Anterior cingulate cortex (tissue), 58 donors: ENCODE data around the gene PKM.
A peak's percentile ranks its signal among the peaks of the same experiment; 100 is the strongest.

Experiments used
- DNase-seq, 58 donors: peaks; one replicate each; lab custom pipeline; 2025; lab: John Stamatoyannopoulos, UW

Gene PKM

DNA sequence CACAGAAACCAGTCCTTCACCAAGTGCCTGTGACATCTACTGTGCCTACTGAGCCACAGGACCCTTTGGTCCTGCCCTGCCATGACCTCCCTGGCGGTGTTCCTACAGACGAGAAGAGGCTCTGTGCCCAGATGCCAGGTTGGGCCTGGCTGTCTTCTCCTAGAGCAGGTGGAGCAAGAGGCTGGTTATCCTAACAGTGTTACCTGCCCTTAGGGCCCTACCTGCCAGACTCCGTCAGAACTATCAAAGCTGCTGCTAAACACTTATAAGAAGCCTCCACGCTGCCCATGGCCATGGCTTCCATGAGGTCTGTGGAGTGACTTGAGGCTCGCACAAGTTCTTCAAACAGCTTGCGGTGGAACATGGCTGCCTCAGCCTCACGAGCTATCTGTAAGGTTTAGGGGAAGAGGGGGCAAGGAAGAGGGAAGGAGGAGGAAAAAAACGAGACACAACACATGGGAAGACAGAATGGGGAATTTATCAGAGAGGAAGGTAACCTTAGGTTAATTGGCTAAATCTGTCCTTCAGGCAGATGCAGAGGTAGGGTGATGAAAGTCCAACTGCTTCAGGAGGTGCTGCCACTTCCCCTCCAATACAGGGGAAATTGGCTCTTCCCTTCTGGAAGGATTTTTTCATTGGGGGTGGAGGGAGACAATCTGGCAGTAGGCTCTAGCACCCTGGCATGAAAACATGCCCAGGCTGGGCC, 28.0 kb downstream of the PKM start:
- no peak for DNase-seq

GRCh38 chr15:72202302-72202701, 28.7 kb downstream of the PKM start:
- DNase-seq, result no peak

DNA sequence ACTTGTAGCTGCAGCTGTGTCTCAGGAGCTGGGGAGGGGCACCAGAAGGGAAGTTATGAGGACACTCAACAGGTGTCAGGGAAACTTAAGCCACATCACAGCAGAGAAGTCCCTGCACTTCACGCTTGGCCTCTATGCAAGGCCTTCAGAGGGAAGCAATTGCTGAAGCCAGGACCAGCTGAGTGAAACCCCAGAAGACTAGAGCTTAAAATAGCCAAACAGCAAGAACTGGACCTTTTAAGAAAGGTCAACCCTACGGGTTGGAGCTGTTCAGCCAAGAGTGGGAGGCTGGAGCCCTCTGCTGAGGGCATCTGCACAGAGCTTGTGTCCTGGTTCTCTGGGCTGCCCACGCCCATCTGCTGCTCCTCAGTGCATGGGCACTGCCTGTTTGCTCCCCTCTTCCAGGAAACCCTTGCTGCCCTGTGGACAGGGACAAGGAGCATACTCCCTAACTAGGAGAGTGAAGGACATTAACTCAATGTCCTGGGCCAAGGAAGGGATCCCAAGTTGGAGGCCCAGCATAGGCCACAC, 29.5 kb downstream of the PKM start:
- peak in 7 of 58 donors; percentile 13 to 41 (median 23) for DNase-seq

GRCh38 chr15:72200395-72201237, 30.4 kb downstream of the PKM start:
- no peak for DNase-seq

DNA sequence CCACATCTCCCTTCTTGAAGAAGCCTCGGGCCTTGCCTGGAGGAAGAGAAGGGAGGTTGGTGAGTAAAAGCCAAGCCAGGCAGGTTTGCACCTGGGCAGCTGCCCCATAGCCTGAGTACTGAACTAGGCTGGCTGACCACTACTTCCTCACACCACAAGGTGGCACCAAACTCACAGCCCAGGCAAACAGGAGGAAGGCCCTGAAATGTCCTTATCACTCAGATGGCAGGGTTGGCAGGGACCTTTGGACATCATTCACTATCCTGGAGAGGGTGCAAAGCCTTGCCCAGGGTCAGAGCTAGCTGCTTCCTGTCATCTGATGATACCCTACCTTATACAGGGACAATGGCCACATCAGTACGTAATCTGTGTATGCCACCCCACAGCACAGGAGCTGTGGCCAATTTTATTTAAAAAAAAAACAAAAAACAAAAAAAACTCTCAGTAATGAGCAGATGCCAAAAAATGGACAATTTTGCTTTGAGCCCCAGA, 31.2 kb downstream of the PKM start:
- peak in 50 of 58 donors; percentile 20 to 78 (median 48) for DNase-seq

- DNase-seq, result no peak
Observed at GRCh38 chr15:72199205-72199515, 31.8 kb downstream of the PKM start.

DNA sequence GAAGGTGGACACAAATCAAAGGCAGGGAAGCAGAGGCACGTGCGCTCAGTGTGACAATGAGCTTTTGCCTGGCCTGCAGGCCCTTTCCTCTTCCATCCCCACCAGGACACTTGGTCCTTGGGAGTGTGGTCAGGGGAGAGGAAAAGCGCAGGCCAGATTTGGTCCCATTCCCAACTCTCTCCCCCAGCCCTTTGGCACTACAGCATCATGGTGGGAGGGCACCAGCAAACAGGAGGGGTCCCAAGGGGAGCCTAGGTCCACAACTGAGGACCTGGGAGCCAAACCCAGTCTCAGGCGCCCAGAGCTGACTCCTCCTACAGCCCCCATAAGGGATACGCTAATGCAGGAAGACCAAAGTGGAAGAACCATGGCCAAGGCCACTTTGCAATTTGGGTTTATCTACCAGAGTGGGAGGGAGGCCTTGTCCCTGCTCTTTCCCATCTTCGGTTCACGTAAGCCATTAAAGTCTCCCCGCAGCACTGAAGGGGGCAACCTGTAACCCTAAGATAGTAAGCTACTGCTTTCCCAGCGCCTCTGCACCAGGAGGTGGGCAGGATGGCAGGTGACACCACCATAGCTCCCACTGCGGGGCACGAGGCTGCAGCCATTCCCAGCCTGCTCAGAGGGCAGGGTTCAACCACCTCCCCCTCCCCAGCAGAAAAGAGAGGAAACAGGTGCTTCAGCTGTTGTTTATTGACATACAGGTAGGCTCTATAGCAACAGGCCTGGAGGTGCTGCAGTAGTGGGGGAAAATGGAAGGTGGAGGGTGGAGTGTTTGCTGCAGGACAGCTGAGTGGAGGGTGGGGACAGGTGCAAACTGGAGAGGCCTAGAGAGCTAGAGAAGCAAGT, 32.4 kb downstream of the PKM start:
- no peak for DNase-seq

- DNase-seq, result peak in 4 of 58 donors; percentile 15 to 29 (median 28)
Observed at GRCh38 chr15:72197460-72198355, 33.3 kb downstream of the PKM start, which contains the start of gene GRAMD2A. Gene GRAMD2A, minus strand, starts transcription at chr15:72197787.

DNA sequence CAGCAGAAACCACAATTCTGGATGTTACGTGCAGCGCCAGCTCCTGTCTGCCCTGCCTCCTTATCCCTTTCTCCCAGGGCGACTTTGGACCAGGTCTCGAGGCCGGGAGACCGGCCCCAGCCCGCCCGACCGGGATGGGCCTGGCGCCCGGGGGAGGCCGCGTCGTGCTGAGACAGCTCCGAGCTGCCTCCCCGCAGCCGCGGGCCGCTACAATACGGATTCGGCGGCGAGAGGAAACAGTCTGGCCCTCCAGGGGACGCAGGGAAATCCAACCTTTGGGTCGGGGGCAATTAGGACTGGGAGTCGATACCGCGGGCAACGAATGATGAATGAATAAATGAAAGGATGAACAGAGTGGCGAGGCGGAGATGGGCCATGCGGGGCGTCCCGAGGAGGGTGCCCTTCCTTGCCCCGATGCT, 33.9 kb downstream of the PKM start:
- no peak for DNase-seq

DNA sequence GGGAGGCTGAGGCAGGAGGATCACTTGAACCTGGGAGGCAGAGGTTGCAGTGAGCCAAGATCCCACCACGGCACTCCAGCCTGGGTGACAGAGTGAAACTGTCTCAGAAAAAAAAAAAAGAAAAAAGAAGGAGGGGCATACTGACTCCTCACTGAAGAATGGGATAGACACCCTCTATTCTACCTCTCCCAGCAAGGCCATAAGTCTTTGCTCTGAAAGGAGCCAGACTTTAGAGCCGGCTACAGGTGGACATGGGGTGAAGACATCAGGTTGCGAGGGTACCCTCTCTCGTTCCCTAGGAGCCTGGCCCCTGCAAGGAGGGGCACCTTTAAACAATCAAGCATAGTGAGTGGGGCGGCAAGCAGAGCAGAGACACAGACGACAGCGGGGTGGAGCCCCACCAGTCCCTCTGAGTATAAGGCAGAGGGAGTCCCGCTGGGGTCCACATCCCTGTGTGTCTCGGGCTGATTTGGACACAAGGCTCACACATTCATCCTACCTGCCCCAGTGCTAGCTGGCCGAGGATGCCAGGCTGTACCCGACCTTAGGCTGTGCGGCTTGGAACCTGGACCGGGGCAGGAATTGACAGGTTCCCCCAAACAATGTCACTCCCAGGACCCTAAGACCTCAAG, 34.5 kb downstream of the PKM start:
- DNase-seq, result no peak

DNA sequence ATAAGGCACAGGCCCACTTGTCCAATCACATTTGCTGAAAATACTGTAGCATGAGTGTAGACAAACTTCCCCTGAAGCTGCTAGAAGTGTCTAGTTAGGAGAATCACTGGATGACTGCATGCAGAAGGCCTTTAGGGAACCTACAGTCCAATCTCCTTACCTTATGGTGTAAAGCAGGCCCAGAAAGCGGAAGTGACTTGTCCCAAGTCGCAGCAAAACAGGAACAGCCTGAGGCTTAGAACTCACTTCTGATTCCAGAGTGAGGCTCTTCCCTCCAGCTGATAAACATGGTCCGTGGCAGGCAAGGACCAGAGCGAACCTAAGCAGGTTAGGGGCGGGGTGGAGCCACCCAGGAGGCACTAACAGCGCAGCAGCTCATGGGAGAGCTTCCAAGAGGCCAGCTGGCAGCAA, 35.9 kb downstream of the PKM start:
- DNase-seq, result peak in 4 of 58 donors; percentile 8 to 37 (median 21)

DNA sequence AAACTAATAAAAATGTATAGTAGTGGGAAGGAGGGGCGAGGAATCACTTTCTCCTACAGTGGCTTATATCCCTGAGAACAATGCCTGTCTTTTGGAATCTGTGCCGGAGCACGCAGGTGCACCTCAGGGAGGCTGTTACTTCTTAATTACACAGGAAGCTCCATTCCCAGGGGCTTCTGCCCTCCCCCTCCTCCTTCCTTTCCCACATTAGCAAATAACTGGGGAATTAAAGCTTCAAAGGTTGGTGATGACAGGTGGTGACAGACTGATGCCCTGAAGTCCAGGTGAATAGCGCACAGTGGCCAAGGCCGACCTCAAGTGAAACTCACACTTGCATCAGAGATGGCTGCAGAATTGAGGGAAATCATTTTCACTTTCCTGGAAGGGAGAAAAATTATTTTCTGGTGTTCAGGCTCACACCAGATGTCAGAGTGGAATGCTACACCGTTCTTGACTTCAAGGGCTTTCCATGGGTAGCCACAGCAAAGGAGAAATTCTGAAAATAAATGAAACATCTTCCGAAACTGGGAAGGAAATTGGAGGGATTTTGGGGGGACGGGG, 37.1 kb downstream of the PKM start:
- no peak for DNase-seq

- DNase-seq, result no peak
Observed at GRCh38 chr15:72192416-72192815, 38.6 kb downstream of the PKM start.

DNA sequence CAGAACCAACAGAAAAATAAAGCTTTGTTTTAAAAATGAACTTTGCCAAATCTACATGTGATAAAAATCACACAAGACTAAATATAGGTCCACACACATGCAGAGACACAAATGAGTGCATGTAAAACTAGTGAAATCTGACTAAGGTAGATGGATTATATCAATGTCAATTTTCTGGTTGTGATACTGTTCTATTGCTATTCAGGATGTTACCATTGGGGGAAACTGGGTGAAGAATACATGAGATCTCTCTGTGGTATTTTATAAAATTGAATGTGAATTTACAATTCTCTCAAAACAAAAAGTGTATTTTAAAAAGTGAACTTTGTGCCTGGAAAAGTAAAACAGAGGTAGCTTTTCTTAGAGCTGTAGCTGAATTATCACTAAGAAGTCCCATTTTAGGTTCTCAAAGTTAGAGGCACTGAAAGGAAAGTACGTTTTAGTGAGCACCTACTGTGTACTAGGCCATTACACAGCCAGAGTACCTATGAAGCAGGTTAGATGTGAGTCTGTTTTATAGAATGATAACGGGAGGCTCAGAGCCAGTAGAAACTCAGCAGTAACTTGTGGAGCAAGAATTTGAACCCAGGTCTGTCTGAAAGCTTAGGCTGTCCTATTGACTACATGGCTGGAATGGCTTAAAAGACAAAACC, 41.6 kb downstream of the PKM start:
- no peak for DNase-seq

- peak in 14 of 58 donors; percentile 10 to 70 (median 34) for DNase-seq
Observed at GRCh38 chr15:72184165-72184811, 46.7 kb downstream of the PKM start.

DNA sequence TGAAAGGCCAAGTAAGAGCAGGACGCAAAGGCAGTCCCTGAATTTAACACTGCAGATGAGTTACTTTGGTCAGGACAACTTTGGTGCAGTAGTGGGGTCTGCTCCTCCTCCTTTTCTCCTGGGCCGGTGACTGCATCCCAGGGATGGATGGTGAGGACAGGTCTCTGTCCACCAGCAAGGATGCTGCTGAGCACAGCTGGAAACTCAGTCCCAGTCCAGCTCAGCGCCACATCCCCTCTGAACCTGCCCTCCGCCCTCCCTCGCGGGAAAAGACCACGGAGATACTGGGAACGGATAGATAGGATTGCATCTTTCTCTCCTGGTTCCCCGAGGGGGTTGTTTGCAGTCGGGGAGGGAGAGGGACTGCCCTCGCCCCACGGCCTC, 47.2 kb downstream of the PKM start:
- DNase-seq, result no peak

DNA sequence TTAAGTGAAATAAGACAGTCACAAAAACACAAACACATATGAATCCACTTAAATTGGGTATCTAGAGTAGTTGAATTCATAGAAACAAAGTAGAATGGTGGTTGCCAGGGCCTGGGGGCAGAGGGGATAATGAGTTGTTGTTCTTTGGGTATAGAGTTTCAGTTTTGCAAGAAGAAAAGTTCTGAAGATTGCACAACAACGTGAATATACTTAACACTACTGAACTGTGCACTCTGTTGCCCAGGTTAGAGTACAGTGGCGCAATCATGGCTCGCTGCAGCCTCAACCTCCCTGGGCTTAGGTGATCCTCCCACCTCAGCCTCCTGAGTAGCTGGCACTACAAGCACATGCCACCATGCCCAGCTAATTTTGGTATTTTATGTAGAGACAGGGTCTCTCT, 48.3 kb downstream of the PKM start:
- DNase-seq, result no peak

DNA sequence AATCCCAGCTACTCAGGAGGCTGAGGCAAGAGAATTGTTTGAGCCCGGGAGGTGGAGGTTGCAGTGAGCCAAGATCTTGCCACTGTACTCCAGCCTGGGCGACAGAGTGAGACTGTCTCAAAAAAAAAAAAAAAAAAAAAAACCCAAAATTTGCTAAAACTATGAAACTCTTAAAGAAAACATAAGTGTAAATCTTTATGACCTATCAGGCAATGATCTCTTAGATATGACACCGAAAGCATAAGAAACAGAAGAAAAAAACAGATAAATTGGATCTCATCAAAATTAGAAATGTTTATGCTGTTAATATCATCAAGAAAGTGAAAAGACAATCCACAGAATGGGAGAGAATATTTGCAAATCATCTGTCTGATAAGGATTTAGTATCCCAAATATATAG, 48.7 kb downstream of the PKM start:
- no peak for DNase-seq
